HL-60 (cell line): ENCODE results near the gene KRT25.

Source experiments
- POLR2AphosphoS5 ChIP-seq: IDR thresholded peaks from 2 replicates; pipeline ENCODE4 v1.6.1; 2012; ENCODE audit warnings: low read depth
- TF ChIP-seq, protein P1 (sequence below): IDR thresholded peaks from one replicate; pipeline ENCODE4 v1.5.1; 2011; ENCODE audit warnings: low read length, control low read depth, inconsistent platforms; ENCODE audit not compliant: insufficient read depth

DNA sequence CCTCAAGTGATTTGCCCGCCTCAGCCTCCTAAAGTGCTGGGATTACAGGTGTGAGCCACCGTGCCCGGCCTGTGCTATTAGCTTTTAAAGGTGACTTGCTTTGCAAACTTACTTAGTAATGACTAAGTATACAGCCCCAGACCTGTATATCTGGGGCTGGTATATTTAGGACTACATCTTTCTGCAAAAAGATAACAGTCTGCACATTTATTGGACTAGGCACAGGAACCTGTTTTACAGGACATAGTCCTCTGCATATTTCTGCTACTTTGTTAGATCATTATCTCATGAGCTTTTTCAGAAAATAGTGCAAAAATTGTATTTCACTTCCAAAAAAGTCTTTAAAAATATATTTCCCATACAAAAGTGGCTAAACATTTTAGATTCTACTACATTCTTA lies 52.9 kb downstream of the KRT25 start:
- TF ChIP-seq POLR2AphosphoS5, result no peak
- TF ChIP-seq, protein P1, sequence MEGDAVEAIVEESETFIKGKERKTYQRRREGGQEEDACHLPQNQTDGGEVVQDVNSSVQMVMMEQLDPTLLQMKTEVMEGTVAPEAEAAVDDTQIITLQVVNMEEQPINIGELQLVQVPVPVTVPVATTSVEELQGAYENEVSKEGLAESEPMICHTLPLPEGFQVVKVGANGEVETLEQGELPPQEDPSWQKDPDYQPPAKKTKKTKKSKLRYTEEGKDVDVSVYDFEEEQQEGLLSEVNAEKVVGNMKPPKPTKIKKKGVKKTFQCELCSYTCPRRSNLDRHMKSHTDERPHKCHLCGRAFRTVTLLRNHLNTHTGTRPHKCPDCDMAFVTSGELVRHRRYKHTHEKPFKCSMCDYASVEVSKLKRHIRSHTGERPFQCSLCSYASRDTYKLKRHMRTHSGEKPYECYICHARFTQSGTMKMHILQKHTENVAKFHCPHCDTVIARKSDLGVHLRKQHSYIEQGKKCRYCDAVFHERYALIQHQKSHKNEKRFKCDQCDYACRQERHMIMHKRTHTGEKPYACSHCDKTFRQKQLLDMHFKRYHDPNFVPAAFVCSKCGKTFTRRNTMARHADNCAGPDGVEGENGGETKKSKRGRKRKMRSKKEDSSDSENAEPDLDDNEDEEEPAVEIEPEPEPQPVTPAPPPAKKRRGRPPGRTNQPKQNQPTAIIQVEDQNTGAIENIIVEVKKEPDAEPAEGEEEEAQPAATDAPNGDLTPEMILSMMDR, result no peak
